IMR-90 (cell line): ENCODE measurements around the gene ALKBH5. TPM values are rescaled to one million over a fixed set of nuclear protein-coding genes. Genes with fewer than 3 reads are reported as not detected.

Experiments used
- ATAC-seq: fragments of 200-7000 bp; cut with Tn5 transposase; 2 replicates; pipeline ENCODE4 v1.9.1; 2020; ENCODE audit warnings: low read depth, mild to moderate bottlenecking, moderate library complexity
- BruUV-seq: library from RNA; stranded (reverse); fragments of 400-500 nt; replicated peaks from 2 replicates; lab custom pipeline; 2021; lab: Mats Ljungman, UMichigan
- CTCF ChIA-PET: fragments of 300-600 bp; formaldehyde crosslinking; extraction: SDS; loops from one replicate; lab custom pipeline; 2021; ENCODE audit warnings: antibody characterized with exemption; lab: Yijun Ruan, JAX
- POLR2A ChIA-PET: fragments of 300-600 bp; sonication (Branson Sonifier 250); formaldehyde crosslinking; loops from one replicate; lab custom pipeline; 2022; ENCODE audit warnings: antibody characterized with exemption; ENCODE audit not compliant: unreplicated experiment; lab: Charles Lee
- DNase-seq: peaks from one replicate; pipeline ENCODE4 v3.0.0; 2013
- H2AFZ ChIP-seq: replicated peaks from 2 replicates; pipeline ENCODE3; 2013; ENCODE audit warnings: low read length, mild to moderate bottlenecking; ENCODE audit not compliant: poor library complexity
- H2AK5ac ChIP-seq: 2 replicates; pipeline ENCODE4 v1.6.1; 2013; ENCODE audit warnings: low read depth, low read length, inconsistent platforms
- H2AK9ac ChIP-seq: replicated peaks from 2 replicates; pipeline ENCODE3; 2013; ENCODE audit warnings: mild to moderate bottlenecking, low read depth, low read length, moderate library complexity; ENCODE audit not compliant: poor library complexity
- H2BK120ac ChIP-seq: 2 replicates; pipeline ENCODE4 v1.6.1; 2013; ENCODE audit warnings: low read depth, low read length, inconsistent platforms
- H2BK15ac ChIP-seq: 3 replicates; pipeline ENCODE4 v1.6.1; 2013; ENCODE audit warnings: low read depth, low read length, inconsistent platforms
- H2BK20ac ChIP-seq: 2 replicates; pipeline ENCODE4 v1.6.1; 2013; ENCODE audit warnings: low read depth, mild to moderate bottlenecking, inconsistent platforms, low read length, moderate library complexity
- H2BK5ac ChIP-seq: 2 replicates; pipeline ENCODE4 v1.6.1; 2013; ENCODE audit warnings: mild to moderate bottlenecking, low read depth, low read length, inconsistent platforms; ENCODE audit not compliant: poor library complexity, severe bottlenecking
- H3K14ac ChIP-seq: replicated peaks from 2 replicates; pipeline ENCODE4 v1.6.1; 2013; ENCODE audit warnings: low read depth, low read length, inconsistent platforms
- H3K18ac ChIP-seq: 2 replicates; pipeline ENCODE4 v1.6.1; 2013; ENCODE audit warnings: low read depth, low read length, control low read depth
- H3K23ac ChIP-seq: 2 replicates; pipeline ENCODE4 v1.6.1; 2013; ENCODE audit warnings: low read depth, low read length, inconsistent platforms
- H3K27ac ChIP-seq: 2 replicates; pipeline ENCODE4 v1.5.1; 2013; ENCODE audit warnings: mild to moderate bottlenecking, control low read depth, low read length; ENCODE audit not compliant: insufficient read depth
- H3K27me3 ChIP-seq: 2 replicates; pipeline ENCODE4 v1.6.1; 2013; ENCODE audit warnings: low read length; ENCODE audit not compliant: control insufficient read depth, insufficient read depth
- H3K36me3 ChIP-seq: 2 replicates; pipeline ENCODE4 v1.6.1; 2013; ENCODE audit warnings: low read length, mixed read lengths; ENCODE audit not compliant: control insufficient read depth, insufficient read depth
- H3K4ac ChIP-seq: 2 replicates; pipeline ENCODE4 v1.6.1; 2013; ENCODE audit warnings: low read depth, low read length, inconsistent platforms
- H3K4me1 ChIP-seq: 2 replicates; pipeline ENCODE4 v1.6.1; 2013; ENCODE audit warnings: low read length, mixed read lengths; ENCODE audit not compliant: control insufficient read depth, insufficient read depth
- H3K4me2 ChIP-seq: 2 replicates; pipeline ENCODE4 v1.6.1; 2013; ENCODE audit warnings: low read depth, mild to moderate bottlenecking, control low read depth, low read length, moderate library complexity
- H3K4me3 ChIP-seq: 2 replicates; pipeline ENCODE4 v1.5.1; 2013; ENCODE audit warnings: low read depth, mild to moderate bottlenecking, control low read depth, low read length, moderate library complexity; ENCODE audit not compliant: insufficient read depth
- H3K56ac ChIP-seq: 2 replicates; pipeline ENCODE4 v1.6.1; 2013; ENCODE audit warnings: low read length, inconsistent platforms; ENCODE audit not compliant: insufficient read depth; ENCODE audit errors: extremely low read depth
- H3K79me1 ChIP-seq, 2 experiments: 2 replicates each; pipeline ENCODE4 v1.6.1; 2013; ENCODE audit warnings: low read length in 2 of 2, inconsistent platforms in 1 of 2, low read depth in 1 of 2
- H3K9ac ChIP-seq: 2 replicates; pipeline ENCODE4 v1.6.1; 2013; ENCODE audit warnings: low read depth, low read length, control low read depth
- H3K9me1 ChIP-seq: 2 replicates; pipeline ENCODE4 v1.6.1; 2013; ENCODE audit warnings: low read length, inconsistent platforms; ENCODE audit not compliant: insufficient read depth
- H3K9me3 ChIP-seq: 2 replicates; pipeline ENCODE4 v1.6.1; 2013; ENCODE audit warnings: low read length; ENCODE audit not compliant: control insufficient read depth, insufficient read depth
- H4K20me1 ChIP-seq: 2 replicates; pipeline ENCODE4 v1.6.1; 2013; ENCODE audit warnings: low read length, inconsistent platforms; ENCODE audit not compliant: insufficient read depth
- H4K5ac ChIP-seq: 2 replicates; pipeline ENCODE4 v1.6.1; 2013; ENCODE audit warnings: mild to moderate bottlenecking, low read depth, low read length, control low read depth
- H4K8ac ChIP-seq, 2 experiments: 2 replicates each; pipeline ENCODE4 v1.6.1; 2013; ENCODE audit warnings: low read depth in 2 of 2, low read length in 2 of 2, control low read depth in 1 of 2, inconsistent platforms in 1 of 2
- H4K91ac ChIP-seq: 2 replicates; pipeline ENCODE4 v1.6.1; 2013; ENCODE audit warnings: low read depth, low read length, inconsistent platforms; ENCODE audit not compliant: insufficient read depth
- BHLHE40 ChIP-seq: fragments of 150-350 bp; IDR thresholded peaks from 2 replicates; pipeline ENCODE4 v1.6.1; 2016; ENCODE audit warnings: mild to moderate bottlenecking, low read depth, low read length
- CEBPB ChIP-seq: IDR thresholded peaks from 2 replicates; pipeline ENCODE4 v1.6.1; 2012; ENCODE audit warnings: low read depth, low read length, improper control_type of control experiment
- CHD1 ChIP-seq: IDR thresholded peaks from 2 replicates; pipeline ENCODE4 v1.6.1; 2012; ENCODE audit warnings: low read depth, low read length, improper control_type of control experiment
- CTCF ChIP-seq: conservative IDR thresholded peaks from 2 replicates; pipeline ENCODE4 v1.5.1; 2012; ENCODE audit warnings: mild to moderate bottlenecking, low read depth, low read length, improper control_type of control experiment
- ELK1 ChIP-seq: fragments of 150-350 bp; IDR thresholded peaks from 2 replicates; pipeline ENCODE4 v1.6.1; 2016; ENCODE audit warnings: low read depth, mild to moderate bottlenecking, low read length, moderate library complexity, borderline replicate concordance
- FOS ChIP-seq: fragments of 150-350 bp; IDR thresholded peaks from 2 replicates; pipeline ENCODE4 v1.6.1; 2016; ENCODE audit warnings: low read depth, low read length
- MAFK ChIP-seq: IDR thresholded peaks from 2 replicates; pipeline ENCODE4 v1.6.1; 2012; ENCODE audit warnings: low read depth, low read length, improper control_type of control experiment
- MAZ ChIP-seq: IDR thresholded peaks from 2 replicates; pipeline ENCODE4 v1.6.1; 2012; ENCODE audit warnings: low read depth, mild to moderate bottlenecking, low read length, improper control_type of control experiment, moderate library complexity, borderline replicate concordance
- MXI1 ChIP-seq: IDR thresholded peaks from 2 replicates; pipeline ENCODE4 v1.6.1; 2012; ENCODE audit warnings: low read depth, mild to moderate bottlenecking, low read length, moderate library complexity, borderline replicate concordance
- NFE2L2 ChIP-seq: fragments of 150-350 bp; IDR thresholded peaks from 2 replicates; pipeline ENCODE4 v1.6.1; 2016; ENCODE audit warnings: low read depth, mild to moderate bottlenecking, low read length
- POLR2A ChIP-seq: IDR thresholded peaks from 2 replicates; pipeline ENCODE4 v1.6.1; 2012; ENCODE audit warnings: mild to moderate bottlenecking, low read depth, low read length
- RAD21 ChIP-seq: IDR thresholded peaks from 2 replicates; pipeline ENCODE4 v1.6.1; 2012; ENCODE audit warnings: low read length, improper control_type of control experiment
- RCOR1 ChIP-seq: IDR thresholded peaks from 2 replicates; pipeline ENCODE4 v1.6.1; 2012; ENCODE audit warnings: mild to moderate bottlenecking, low read length, improper control_type of control experiment; ENCODE audit not compliant: insufficient replicate concordance
- RFX5 ChIP-seq: IDR thresholded peaks from 2 replicates; pipeline ENCODE4 v1.8.0; 2012; ENCODE audit warnings: low read depth, mild to moderate bottlenecking, low read length, moderate library complexity
- SMC3 ChIP-seq: fragments of 150-350 bp; IDR thresholded peaks from 2 replicates; pipeline ENCODE4 v1.6.1; 2016; ENCODE audit warnings: low read depth, mild to moderate bottlenecking, antibody characterized with exemption, low read length, moderate library complexity
- USF2 ChIP-seq: fragments of 150-350 bp; IDR thresholded peaks from 2 replicates; pipeline ENCODE4 v1.6.1; 2017; ENCODE audit warnings: mild to moderate bottlenecking, antibody characterized with exemption, low read length, low read depth
- WGBS, 2 experiments: methylation state at CpG; one replicate each; pipeline versions ENCODE4 v1.1.5 to v1.1.7; 2013; ENCODE audit warnings: missing lambda C conversion rate in 2 of 2; ENCODE audit not compliant: insufficient read length in 1 of 2; ENCODE audit errors: extremely low coverage in 2 of 2; 5-methylcytosine and 5-hydroxymethylcytosine counted together
- dilution Hi-C: fragments of 300-500 bp; cut with HindIII; formaldehyde crosslinking; loops from one replicate; pipeline ENCODE4 v1.14.3; 2018; ENCODE audit warnings: low sequenced_read_pairs; ENCODE audit not compliant: unreplicated experiment
- in situ Hi-C: fragments of 300-500 bp; cut with MboI; formaldehyde crosslinking; loops from 3 replicates; pipeline ENCODE4 v1.14.3; 2019; ENCODE audit warnings: low sequenced_read_pairs, inconsistent platforms, mixed read lengths
- intact Hi-C: fragments of 100-400 bp; cut with micrococcal nuclease; formaldehyde crosslinking; loops from 2 replicates; pipeline ENCODE4 v1.10.0; 2022
- polyA plus RNA-seq, 3 experiments: library from polyadenylated mRNA; depleted of rRNA; stranded (reverse); fragments of >200 nt; gene quantifications; 2 replicates each; pipeline ENCODE4 v1.2.3, GENCODE V29; 2012; ENCODE audit warnings: low replicate concordance in 1 of 3
- total RNA-seq: library from RNA; depleted of rRNA; stranded (reverse); fragments of >200 nt; gene quantifications from 2 replicates; pipeline ENCODE4 v1.2.3, GENCODE V29; 2012

ALKBH5 gene
- total and polyA plus RNA-seq, 2 of the 4 experiments (the other 2 are of a cell fraction): 57.6 to 79.6 TPM

GRCh38 chr17:18247613-18248001, 64.0 kb downstream of the ALKBH5 start:
- Histone ChIP-seq H3K9ac (no peak overlapping the region), H2BK20ac (no peak overlapping the region), H2AK9ac (peak overlapping the region; percentile 52), H2AK5ac (no peak overlapping the region), H2BK120ac (no peak overlapping the region), H3K9me1 (peaks cover 3% of the 10 kb centered on the region), H3K9me3 (no peaks in the 10 kb centered on the region), H3K18ac (no peak overlapping the region), H2BK15ac (no peak overlapping the region), H3K36me3 (peaks cover 83% of the 10 kb centered on the region), H4K20me1 (peaks cover 35% of the 10 kb centered on the region), H3K4me3 (no peak overlapping the region), H3K4ac (no peak overlapping the region), H2BK5ac (no peak overlapping the region), H4K91ac (no peak overlapping the region), H3K23ac (no peak overlapping the region), H3K4me1 (no peaks in the 10 kb centered on the region), H3K79me1 (peaks cover 3 to 26% of the 10 kb centered on the region in 2 experiments; a peak in 2 of 4 replicates), H2AFZ (peak overlapping the region; percentile 41), H3K56ac (no peak overlapping the region), H4K8ac (no peak overlapping the region), H3K4me2 (no peak overlapping the region), H3K27ac (no peak overlapping the region), H3K27me3 (no peaks in the 10 kb centered on the region), H3K14ac (no peak overlapping the region), H4K5ac (no peak overlapping the region)
- dilution Hi-C loops (no loop called here), in situ Hi-C loops (no loop called here), intact Hi-C loops (no loop called here)
- no TSS peak for BruUV-seq
- ChIA-PET CTCF (no interaction called here), POLR2A (no interaction called here)
- 92% methylated on average over 25 of the region's 30 CpGs; no CpG with 5 or more reads in 1 of the 2 experiments for WGBS, 2 experiments
- ATAC-seq (no peak), DNase-seq (no peak)
- TF ChIP-seq ELK1 (no peak), RAD21 (no peak), BHLHE40 (no peak), MAZ (no peak), RCOR1 (no peak), CHD1 (no peak), CTCF (no peak), NFE2L2 (no peak), POLR2A (no peak), SMC3 (no peak), MXI1 (no peak), FOS (no peak), CEBPB (no peak), MAFK (no peak), USF2 (no peak), RFX5 (no peak)
